Bronchial epithelial cell (primary cell): ENCODE measurements around the gene PPP3R2. TPM values are rescaled to one million over a fixed set of nuclear protein-coding genes. Genes with fewer than 3 reads are reported as not detected.
"Not testable (repeated sequence)": the region's sequence is repeated elsewhere in the genome, so short reads cannot be mapped to it uniquely, and the experiment has no call there.

Source experiments
- DNase-seq: peaks from one replicate; pipeline ENCODE4 v3.0.0-alpha.2; 2010; ENCODE audit warnings: low read depth
- FAIRE-seq: peaks from 2 replicates; lab custom pipeline; 2011; peaks lifted over from hg19 to GRCh38; lab: Jason Lieb, UNC
- H3K27me3 ChIP-seq: 2 replicates; pipeline ENCODE4 v1.5.1; 2011; ENCODE audit warnings: low read length; ENCODE audit not compliant: control insufficient read depth, insufficient read depth
- H3K36me3 ChIP-seq: 2 replicates; pipeline ENCODE4 v1.5.1; 2011; ENCODE audit warnings: low read length; ENCODE audit not compliant: control insufficient read depth, insufficient read depth
- H3K4me3 ChIP-seq: 2 replicates; pipeline ENCODE4 v1.5.1; 2011; ENCODE audit warnings: mild to moderate bottlenecking, low read depth, low read length, control low read depth
- CTCF ChIP-seq: IDR thresholded peaks from 2 replicates; pipeline ENCODE4 v1.5.1; 2011; ENCODE audit warnings: mild to moderate bottlenecking, moderate library complexity, low read length, control low read depth, inconsistent platforms; ENCODE audit not compliant: insufficient read depth, severe bottlenecking
- total RNA-seq: library from RNA; depleted of rRNA; stranded (reverse); fragments of >200 nt; gene quantifications from 2 replicates; pipeline ENCODE4 v1.2.1, GENCODE V29; 2014

The PPP3R2 gene
- total RNA-seq, 1 donor from 2014 or later = not detected

- not testable (repeated sequence) for FAIRE-seq, H3K36me3 ChIP-seq
Measured at GRCh38 chr9:101549472-101550098, 45.2 kb downstream of the PPP3R2 start.

GRCh38 chr9:101543098-101543735 is 51.6 kb downstream of the PPP3R2 start:
- Histone ChIP-seq H3K4me3 (no peak overlapping the region), H3K36me3 (peaks cover 19% of the 10 kb centered on the region), H3K27me3 (no peaks in the 10 kb centered on the region)
- no peak for DNase-seq
- TF ChIP-seq CTCF = no peak
- FAIRE-seq = no peak

More at GRCh38 chr9:101549472-101550098, 45.2 kb downstream of the PPP3R2 start:
- H3K4me3 ChIP-seq, DNase-seq, H3K27me3 ChIP-seq: not testable (repeated sequence)
- peak; percentile 15 for TF ChIP-seq CTCF

Other genes starting within 250 kb of the PPP3R2 start
- gene BAAT, start 210.0 kb downstream of the PPP3R2 start, total RNA-seq = 0.13 and 0.26 TPM in 2 replicates
- 11.6 and 14.3 TPM in 2 replicates for gene MRPL50, start 196.4 kb downstream of the PPP3R2 start, total RNA-seq
- gene ZNF189, start 196.1 kb downstream of the PPP3R2 start, total RNA-seq = 11.4 and 12.1 TPM in 2 replicates
- 0.13 TPM in 1 of 2 replicates, not detected in the other for gene ALDOB, start 159.2 kb downstream of the PPP3R2 start, total RNA-seq
- gene RNF20, start 61.1 kb downstream of the PPP3R2 start, total RNA-seq = 37.6 and 56.3 TPM in 2 replicates
- not detected in 2 replicates for gene GRIN3A, start 143.7 kb upstream of the PPP3R2 start, total RNA-seq